Retinal pigment epithelial cell (primary cell): Measurements from ENCODE around the gene SCAMP4.

ENCODE experiments used
- DNase-seq: peaks from one replicate; pipeline ENCODE4 v3.0.0-alpha.2; 2010; ENCODE audit warnings: low read depth
- H3K4me3 ChIP-seq: 2 replicates; pipeline ENCODE4 v1.5.1; 2011; ENCODE audit warnings: mild to moderate bottlenecking, low read length, control low read depth, moderate library complexity
- TF ChIP-seq, protein P1 (sequence below): conservative IDR thresholded peaks from 2 replicates; pipeline ENCODE4 v1.5.1; 2011; ENCODE audit warnings: low read depth, low read length, control low read depth, inconsistent platforms

Gene SCAMP4, protein sequence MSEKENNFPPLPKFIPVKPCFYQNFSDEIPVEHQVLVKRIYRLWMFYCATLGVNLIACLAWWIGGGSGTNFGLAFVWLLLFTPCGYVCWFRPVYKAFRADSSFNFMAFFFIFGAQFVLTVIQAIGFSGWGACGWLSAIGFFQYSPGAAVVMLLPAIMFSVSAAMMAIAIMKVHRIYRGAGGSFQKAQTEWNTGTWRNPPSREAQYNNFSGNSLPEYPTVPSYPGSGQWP

DNA sequence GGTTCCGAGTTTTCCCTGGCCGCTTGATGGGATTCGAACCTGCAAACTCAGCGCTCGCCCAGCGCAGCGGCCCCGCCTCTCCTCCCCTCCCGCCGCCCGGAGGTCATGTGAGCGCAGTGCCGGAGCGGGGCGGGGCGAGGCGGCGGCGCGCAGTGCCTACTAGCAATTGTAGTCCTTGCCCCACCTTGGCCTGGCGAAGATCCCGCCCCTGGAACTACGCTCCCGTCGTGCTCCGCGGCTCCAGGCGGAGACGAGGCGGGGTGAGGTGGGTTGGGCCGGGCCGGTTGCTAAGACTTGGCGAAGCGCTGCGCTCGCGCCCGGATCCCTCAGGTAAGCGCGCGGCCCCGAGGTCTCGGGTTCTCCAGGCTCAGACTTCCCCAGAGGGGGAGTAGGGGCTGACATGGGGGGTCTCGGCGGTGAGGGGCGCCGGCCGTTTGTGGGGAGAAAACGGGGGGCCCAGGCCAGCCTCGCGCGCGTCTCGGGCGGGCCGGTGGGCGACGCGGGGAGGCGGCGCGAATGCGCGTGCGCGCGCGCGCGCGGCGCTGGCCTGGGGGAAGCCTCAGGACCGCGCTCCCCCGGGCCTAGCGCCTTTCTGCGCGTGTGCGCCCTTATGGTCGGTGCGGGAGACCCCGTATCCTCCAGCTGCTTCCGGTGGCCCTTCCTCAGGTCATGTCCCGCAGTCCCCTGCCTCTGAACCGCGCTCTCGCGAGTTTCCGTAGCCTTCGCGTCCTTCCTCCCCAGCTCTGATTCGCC lies at the start of gene SCAMP4, which contains the start of gene ADAT3:
Gene SCAMP4, plus strand, starts transcription at position 290 of the 753 bp plus-strand sequence. CDS start 9,621 bp downstream, outside the sequence.
Gene ADAT3, plus strand, starts transcription at position 290 of the 753 bp plus-strand sequence. CDS start 6,649 bp downstream, outside the sequence.
- peak within 1 kb of the TSS; percentile 47 for H3K4me3 ChIP-seq
- peak; percentile 96 for DNase-seq
- TF ChIP-seq, protein P1, sequence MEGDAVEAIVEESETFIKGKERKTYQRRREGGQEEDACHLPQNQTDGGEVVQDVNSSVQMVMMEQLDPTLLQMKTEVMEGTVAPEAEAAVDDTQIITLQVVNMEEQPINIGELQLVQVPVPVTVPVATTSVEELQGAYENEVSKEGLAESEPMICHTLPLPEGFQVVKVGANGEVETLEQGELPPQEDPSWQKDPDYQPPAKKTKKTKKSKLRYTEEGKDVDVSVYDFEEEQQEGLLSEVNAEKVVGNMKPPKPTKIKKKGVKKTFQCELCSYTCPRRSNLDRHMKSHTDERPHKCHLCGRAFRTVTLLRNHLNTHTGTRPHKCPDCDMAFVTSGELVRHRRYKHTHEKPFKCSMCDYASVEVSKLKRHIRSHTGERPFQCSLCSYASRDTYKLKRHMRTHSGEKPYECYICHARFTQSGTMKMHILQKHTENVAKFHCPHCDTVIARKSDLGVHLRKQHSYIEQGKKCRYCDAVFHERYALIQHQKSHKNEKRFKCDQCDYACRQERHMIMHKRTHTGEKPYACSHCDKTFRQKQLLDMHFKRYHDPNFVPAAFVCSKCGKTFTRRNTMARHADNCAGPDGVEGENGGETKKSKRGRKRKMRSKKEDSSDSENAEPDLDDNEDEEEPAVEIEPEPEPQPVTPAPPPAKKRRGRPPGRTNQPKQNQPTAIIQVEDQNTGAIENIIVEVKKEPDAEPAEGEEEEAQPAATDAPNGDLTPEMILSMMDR = no peak

DNA sequence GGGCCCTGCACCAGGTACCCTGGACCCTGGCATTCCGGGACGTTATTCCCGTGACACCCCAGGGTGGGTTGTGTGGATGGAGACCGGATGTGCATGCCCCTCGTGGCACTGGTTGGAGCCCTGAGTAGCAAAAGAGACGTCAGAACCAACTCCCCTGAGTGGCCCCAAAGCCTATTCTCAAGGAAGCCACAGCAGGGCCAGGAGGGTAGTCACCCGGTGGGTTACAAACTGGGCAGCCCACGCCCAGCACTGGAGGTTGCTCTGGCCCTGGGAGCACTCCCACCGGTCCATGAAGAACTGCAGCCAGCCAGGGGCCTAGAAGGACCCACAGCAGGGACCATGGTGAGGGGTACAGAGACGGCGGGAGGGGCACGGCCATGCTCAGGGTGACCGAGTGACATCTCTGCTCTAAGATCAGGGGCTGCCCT lies 49.4 kb upstream of the SCAMP4 start:
- peak overlapping the region; percentile 23 for H3K4me3 ChIP-seq
- TF ChIP-seq, protein P1 = no peak
- no peak for DNase-seq

DNA sequence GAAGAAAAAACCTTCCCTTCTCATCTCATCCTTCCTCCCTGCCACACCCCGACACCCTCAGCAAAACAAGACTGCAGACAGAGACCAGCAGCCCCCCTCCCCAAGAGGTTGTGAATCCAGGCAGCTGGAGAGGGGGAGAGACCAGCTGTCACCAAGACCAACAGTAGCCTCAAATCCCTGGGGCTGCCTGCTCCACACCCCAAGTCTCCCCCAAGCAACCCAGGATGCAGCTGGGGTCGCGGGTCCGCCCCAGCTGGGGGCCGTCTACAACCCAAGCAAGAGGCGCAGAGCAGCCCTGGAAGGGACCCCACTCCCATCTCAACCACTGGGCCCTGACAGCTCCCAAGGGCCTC lies 48.9 kb upstream of the SCAMP4 start:
- DNase-seq = no peak
- TF ChIP-seq, protein P1 = no peak
- peak overlapping the region; percentile 29 for H3K4me3 ChIP-seq

DNA sequence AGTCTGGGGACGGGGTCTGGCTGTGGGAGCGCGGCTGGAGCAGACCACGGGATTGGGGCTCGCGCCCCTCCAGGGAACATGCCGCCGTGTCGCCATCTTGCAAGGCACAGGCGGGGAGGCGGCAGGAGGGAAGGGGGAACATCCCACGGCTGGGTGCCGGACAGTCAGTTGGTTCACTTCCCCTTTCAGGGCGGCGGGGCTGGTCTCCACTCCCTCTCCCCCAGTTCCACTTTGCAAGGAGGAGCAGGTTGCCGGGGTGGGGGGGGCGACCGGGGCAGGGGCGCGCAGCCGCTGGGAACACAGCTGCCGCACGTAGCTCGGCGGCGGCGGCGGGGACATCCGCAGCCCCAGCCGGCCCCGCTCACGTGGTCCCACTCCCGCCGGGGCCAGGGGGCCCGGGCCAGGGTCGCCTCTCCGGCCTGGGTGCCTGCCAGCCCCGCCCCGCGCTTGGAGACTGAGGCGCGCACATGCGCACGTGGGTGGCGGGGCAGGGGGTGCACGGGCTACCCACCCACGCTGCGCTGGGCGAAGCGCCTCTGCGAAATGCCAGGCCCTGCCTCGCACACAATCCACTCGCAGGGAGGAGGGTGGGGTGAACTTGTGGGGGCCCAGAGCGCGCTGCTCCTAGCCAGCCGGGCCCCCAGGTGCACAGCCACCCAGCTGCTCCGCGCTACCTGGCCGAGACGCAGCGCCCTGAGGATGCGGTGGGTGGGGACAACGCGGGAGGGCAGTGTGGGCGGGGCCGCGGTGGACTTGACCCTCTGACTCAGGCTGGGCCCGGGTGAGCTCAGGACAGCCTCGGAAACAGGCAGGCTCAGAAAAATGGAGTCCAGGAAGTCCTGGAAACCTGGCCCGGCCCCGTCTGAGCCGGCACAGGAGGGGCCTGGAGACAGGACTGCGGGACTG lies 48.2 kb upstream of the SCAMP4 start:
- H3K4me3 ChIP-seq = peak overlapping the region; percentile 38
- TF ChIP-seq, protein P1 = no peak
- DNase-seq = no peak

DNA sequence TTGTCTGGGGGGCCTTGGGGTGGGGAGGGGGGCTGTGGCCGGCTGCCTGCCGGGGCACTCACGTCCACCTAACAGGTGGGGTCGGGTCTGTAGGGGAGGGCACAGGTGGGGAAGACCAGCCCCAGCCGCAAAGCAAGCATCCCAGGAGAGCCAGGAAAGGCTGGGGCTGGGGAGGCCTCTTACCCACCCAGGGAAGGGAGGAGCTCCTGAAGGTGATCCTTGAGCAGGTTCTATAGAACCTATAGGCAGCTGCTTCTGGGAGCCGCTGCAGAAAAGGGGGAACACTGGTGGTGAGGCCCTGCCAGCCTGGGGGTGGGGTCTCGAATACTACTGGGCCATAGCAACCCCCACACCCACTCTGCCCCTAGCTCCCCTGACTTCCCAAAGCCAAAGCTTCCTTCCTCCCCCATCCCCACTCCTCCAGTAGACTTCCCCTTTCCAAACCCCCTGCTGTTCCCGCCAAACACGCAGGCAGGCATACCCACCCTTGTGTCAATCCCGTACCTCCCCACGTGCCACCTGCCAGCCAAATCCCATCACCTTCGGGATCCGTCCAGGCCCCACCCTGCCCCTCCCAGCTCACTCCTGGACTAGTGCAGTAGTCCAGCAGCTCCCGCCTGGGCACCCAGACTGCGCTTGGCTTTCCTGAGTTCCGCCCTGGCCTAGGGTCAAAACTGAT lies 47.4 kb upstream of the SCAMP4 start:
- H3K4me3 ChIP-seq = peak overlapping the region; percentile 38
- TF ChIP-seq, protein P1 = no peak
- DNase-seq = no peak

DNA sequence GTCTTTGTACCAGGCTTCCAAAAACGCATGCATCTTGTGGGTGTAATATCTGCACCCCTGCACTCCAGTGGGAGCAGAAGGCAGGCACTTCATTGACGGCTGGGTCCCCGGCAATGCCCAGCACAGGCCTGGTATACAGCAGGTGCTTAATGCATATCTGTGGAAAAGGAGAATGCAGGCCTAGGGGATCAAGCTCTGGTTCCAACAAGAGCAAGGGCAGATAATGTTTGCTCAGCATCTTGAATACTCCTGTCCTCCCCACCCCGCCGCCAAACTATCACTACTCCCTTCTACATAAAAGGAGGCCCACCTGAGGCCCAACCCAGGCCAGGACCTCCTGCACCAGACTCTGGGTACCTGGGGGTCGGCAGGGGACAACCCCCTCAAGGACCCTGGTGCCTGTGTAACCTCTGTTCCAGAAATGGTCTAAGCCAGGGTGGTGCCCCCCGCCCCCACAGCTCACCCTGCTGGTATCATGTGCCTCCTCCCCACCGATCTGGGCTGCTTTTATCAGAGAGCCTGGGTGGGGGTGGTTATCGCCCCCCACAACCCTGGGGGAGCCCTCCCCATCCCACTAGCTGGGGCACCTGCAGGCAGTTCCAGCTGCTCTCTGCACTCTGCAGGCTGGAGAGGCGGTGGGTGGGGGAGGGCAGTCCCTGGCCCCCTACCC lies 46.7 kb upstream of the SCAMP4 start:
- TF ChIP-seq, protein P1 = no peak
- H3K4me3 ChIP-seq = no peak overlapping the region
- DNase-seq = no peak
